ENCODE measurements around the gene ENTHD1. TPM values are rescaled to one million over a fixed set of nuclear protein-coding genes. Genes with fewer than 3 reads are reported as not detected.

The ENTHD1 gene
- total RNA-seq, 4 donors from 2014 or later, result 0.42 to 3.3 (median 1.8) TPM

DNA sequence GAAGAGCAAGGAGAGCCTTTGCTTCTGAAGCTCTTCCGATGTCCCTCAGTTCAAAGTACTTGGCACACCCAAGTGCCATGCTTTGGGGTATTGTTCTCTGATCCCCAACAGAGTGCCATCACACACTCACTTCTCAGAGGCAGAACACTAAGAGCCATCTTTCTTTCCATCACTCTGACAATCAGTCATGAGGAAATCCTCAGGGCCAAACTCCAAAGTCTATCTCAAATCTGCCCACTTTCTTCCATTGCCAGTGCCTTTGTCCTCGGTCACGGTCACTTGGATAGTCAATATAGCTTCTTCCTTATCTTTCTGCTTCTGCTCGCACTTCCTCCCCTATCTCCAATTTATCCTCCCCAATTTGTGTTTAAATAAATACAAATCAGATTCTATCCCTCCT lies 90.9 kb downstream of the ENTHD1 start:
- TF ChIP-seq POLR2A (IDR thresholded peaks at IDR 0.05), result no peak
- peaks cover 0 to 17% (median 5%) of the 10 kb centered on the region in 4 donors for H3K9me3 ChIP-seq
- no peak for DNase-seq (ENCODE audit: low spot score in 2 of 2)
- 96 to 97% methylated on average over 4 of the region's 4 CpGs for WGBS, 2 donors
- H3K4me1 ChIP-seq, result no peaks in the 10 kb centered on the region
- H3K27me3 ChIP-seq, result no peaks in the 10 kb centered on the region
- no peak overlapping the region for H3K4me3 ChIP-seq
- H3K36me3 ChIP-seq, result peaks cover 0 to 8% (median 0%) of the 10 kb centered on the region in 3 donors
- H3K27ac ChIP-seq, result no peak overlapping the region

GRCh38 chr22:39800790-39801520 lies 92.6 kb downstream of the ENTHD1 start:
- Histone ChIP-seq H3K4me3 (no peak overlapping the region), H3K27me3 (no peaks in the 10 kb centered on the region), H3K27ac (no peak overlapping the region), H3K4me1 (no peaks in the 10 kb centered on the region), H3K36me3 (peaks cover 0 to 8% (median 0%) of the 10 kb centered on the region in 3 donors), H3K9me3 (peaks cover 0 to 34% (median 8%) of the 10 kb centered on the region in 4 donors)
- TF ChIP-seq, protein P1, sequence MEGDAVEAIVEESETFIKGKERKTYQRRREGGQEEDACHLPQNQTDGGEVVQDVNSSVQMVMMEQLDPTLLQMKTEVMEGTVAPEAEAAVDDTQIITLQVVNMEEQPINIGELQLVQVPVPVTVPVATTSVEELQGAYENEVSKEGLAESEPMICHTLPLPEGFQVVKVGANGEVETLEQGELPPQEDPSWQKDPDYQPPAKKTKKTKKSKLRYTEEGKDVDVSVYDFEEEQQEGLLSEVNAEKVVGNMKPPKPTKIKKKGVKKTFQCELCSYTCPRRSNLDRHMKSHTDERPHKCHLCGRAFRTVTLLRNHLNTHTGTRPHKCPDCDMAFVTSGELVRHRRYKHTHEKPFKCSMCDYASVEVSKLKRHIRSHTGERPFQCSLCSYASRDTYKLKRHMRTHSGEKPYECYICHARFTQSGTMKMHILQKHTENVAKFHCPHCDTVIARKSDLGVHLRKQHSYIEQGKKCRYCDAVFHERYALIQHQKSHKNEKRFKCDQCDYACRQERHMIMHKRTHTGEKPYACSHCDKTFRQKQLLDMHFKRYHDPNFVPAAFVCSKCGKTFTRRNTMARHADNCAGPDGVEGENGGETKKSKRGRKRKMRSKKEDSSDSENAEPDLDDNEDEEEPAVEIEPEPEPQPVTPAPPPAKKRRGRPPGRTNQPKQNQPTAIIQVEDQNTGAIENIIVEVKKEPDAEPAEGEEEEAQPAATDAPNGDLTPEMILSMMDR (IDR thresholded peaks at IDR 0.05), result no peak
- TF ChIP-seq EP300 (IDR thresholded peaks at IDR 0.05) (no peak), POLR2A (IDR thresholded peaks at IDR 0.05) (no peak)
- no peak for DNase-seq (ENCODE audit: low spot score in 2 of 2)
- 60 to 63% methylated on average over 2 of the region's 2 CpGs for WGBS, 2 donors

GRCh38 chr22:39797528-39798147 lies 95.9 kb downstream of the ENTHD1 start:
- peaks cover 0 to 45% (median 8%) of the 10 kb centered on the region in 4 donors for H3K9me3 ChIP-seq
- TF ChIP-seq, protein P1 (IDR thresholded peaks at IDR 0.05), result no peak
- TF ChIP-seq EP300 (IDR thresholded peaks at IDR 0.05) (no peak), POLR2A (IDR thresholded peaks at IDR 0.05) (no peak)
- H3K4me3 ChIP-seq, result no peak overlapping the region
- H3K27ac ChIP-seq, result no peak overlapping the region
- no peaks in the 10 kb centered on the region for H3K4me1 ChIP-seq
- DNase-seq (ENCODE audit: low spot score in 2 of 2), result no peak
- H3K27me3 ChIP-seq, result no peaks in the 10 kb centered on the region
- H3K36me3 ChIP-seq, result peaks cover 0 to 8% (median 0%) of the 10 kb centered on the region in 3 donors

- H3K4me1 ChIP-seq, result no peaks in the 10 kb centered on the region
- peaks cover 0 to 6% (median 0%) of the 10 kb centered on the region in 4 donors for H3K9me3 ChIP-seq
- no peaks in the 10 kb centered on the region for H3K36me3 ChIP-seq
- WGBS, 2 donors, result 31 to 33% methylated on average over 2 of the region's 2 CpGs
- H3K27me3 ChIP-seq, result no peaks in the 10 kb centered on the region
- TF ChIP-seq, protein P1 (IDR thresholded peaks at IDR 0.05), result no peak
- TF ChIP-seq POLR2A (IDR thresholded peaks at IDR 0.05), result no peak
- TF ChIP-seq EP300 (IDR thresholded peaks at IDR 0.05), result no peak
- H3K27ac ChIP-seq, result no peak overlapping the region
- H3K4me3 ChIP-seq, result no peak overlapping the region
- DNase-seq (ENCODE audit: low spot score in 2 of 2), result no peak
Measured at GRCh38 chr22:39789788-39790187, 103.8 kb downstream of the ENTHD1 start.

- no peak for TF ChIP-seq POLR2A (IDR thresholded peaks at IDR 0.05)
- TF ChIP-seq, protein P1 (IDR thresholded peaks at IDR 0.05), result no peak
- no peak for TF ChIP-seq EP300 (IDR thresholded peaks at IDR 0.05)
- no peaks in the 10 kb centered on the region for H3K4me1 ChIP-seq
- no peak overlapping the region for H3K4me3 ChIP-seq
- H3K9me3 ChIP-seq, result no peaks in the 10 kb centered on the region
- no peak overlapping the region for H3K27ac ChIP-seq
- DNase-seq (ENCODE audit: low spot score in 2 of 2), result no peak
- no peaks in the 10 kb centered on the region for H3K36me3 ChIP-seq
- H3K27me3 ChIP-seq, result no peaks in the 10 kb centered on the region
- WGBS, 2 donors, result 73% methylated on average over 5 of the region's 5 CpGs
Measured at GRCh38 chr22:39785232-39785631, 108.3 kb downstream of the ENTHD1 start.

Measured in tibial nerve (tissue), 4 donors.